GM13976 (cell line): ENCODE measurements around the gene NCOA3.

ENCODE experiments used
- DNase-seq: peaks from one replicate; pipeline ENCODE4 v3.0.0; 2012; ENCODE audit warnings: low spot score
- in situ Hi-C: fragments of 300-500 bp; cut with MboI; formaldehyde crosslinking; loops from one replicate; pipeline ENCODE4 v1.12.0; 2022; ENCODE audit warnings: low sequenced_read_pairs, mixed read lengths, inconsistent platforms; ENCODE audit not compliant: unreplicated experiment
- TF ChIP-seq, protein P1 (sequence below): IDR thresholded peaks from 2 replicates; pipeline ENCODE4 v1.5.1; 2012; ENCODE audit warnings: borderline replicate concordance, mild to moderate bottlenecking; ENCODE audit not compliant: insufficient read depth; ENCODE audit errors: extremely low read depth, missing control alignments, control extremely low read depth

The NCOA3 gene

DNA sequence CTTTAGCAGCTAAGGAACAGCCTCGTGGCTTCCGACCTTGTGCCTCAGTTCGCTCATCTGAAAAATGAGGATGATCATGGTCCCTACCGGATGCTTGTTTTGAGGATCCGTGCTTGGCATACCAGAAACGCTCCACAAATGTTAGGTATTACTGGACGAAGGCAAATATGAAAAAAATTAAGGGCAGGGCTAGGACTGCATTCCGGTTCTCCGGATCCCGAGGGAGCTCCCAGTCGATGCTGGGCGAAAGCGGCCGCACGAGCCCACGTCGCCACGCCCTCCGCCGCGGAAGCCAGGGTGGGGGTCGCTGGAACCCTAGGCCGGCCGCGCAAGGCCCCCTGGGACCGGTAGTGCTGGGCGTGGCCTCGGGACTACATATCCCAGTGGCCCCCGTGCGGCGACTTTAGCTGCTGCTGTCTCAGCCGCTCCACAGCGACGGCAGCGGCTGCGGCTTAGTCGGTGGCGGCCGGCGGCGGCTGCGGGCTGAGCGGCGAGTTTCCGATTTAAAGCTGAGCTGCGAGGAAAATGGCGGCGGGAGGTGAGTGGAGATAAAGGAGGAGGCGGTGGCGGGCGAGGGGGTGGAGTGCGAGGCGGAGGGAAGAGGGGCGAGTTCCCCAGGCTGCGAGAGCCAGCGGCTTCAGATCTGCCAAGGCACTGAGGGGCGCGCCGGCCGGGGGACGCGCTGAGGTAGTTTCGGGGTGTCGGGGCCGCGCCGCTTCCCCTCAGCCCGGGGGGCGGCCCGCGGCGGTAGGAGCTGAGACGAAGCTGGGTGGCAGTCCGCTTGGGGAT lies at the start of gene NCOA3:
Gene NCOA3, plus strand, starts transcription at position 406 of the 789 bp plus-strand sequence. CDS start 120,361 bp downstream, outside the sequence.
- TF ChIP-seq, protein P1, sequence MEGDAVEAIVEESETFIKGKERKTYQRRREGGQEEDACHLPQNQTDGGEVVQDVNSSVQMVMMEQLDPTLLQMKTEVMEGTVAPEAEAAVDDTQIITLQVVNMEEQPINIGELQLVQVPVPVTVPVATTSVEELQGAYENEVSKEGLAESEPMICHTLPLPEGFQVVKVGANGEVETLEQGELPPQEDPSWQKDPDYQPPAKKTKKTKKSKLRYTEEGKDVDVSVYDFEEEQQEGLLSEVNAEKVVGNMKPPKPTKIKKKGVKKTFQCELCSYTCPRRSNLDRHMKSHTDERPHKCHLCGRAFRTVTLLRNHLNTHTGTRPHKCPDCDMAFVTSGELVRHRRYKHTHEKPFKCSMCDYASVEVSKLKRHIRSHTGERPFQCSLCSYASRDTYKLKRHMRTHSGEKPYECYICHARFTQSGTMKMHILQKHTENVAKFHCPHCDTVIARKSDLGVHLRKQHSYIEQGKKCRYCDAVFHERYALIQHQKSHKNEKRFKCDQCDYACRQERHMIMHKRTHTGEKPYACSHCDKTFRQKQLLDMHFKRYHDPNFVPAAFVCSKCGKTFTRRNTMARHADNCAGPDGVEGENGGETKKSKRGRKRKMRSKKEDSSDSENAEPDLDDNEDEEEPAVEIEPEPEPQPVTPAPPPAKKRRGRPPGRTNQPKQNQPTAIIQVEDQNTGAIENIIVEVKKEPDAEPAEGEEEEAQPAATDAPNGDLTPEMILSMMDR, result peak; percentile 40
- DNase-seq, result peak; percentile 92
- in situ Hi-C loops, result no loop called here

GRCh38 chr20:47452736-47453161 lies 48.9 kb upstream of the NCOA3 start:
- no peak for DNase-seq
- TF ChIP-seq, protein P1, result no peak
- in situ Hi-C loops, result no loop called here

- in situ Hi-C loops, result no loop called here
- peak; percentile 74 for DNase-seq
- TF ChIP-seq, protein P1, result no peak
Measured at GRCh38 chr20:47453167-47453782, 48.4 kb upstream of the NCOA3 start.

DNA sequence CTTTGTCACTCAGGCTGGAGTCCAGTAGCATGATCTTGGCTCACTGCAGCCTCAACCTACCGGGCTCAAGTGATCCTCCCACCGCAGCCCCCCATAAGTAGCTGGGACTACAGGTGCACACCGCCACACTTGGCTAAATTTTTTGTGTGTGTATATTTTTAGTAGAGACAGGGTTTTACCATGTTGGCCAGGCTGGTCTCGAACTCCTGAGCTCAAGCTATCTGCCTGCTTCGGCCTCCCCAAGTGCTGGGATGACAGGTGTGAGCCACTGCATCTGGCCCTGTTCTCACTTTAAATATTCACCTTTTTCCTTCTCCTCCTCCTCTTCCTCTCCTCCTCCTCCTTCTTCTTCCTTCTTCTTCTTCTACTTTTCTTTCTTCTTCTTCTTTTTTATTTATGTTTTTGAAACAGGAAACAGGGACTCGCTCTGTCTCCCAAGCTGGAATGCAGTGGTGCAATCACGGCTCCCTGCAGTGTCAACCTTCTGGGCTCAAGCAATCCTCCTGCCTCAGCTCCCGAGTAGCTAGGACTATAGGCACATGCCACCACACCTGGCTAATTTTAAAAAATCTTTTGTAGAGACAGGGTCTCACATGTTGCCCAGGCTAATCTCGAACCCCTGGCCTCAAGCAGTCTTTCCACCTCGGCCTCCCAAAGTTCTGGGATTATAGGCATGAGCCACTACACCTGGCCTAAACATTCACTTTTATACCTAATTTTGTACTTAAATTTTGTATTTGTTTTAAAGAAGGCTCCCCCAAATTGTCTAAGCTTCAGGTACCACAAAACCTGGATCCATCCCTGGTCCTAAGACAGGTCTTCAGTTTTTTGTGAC lies 47.2 kb upstream of the NCOA3 start:
- no peak for DNase-seq
- in situ Hi-C loops, result no loop called here
- TF ChIP-seq, protein P1, result no peak

DNA sequence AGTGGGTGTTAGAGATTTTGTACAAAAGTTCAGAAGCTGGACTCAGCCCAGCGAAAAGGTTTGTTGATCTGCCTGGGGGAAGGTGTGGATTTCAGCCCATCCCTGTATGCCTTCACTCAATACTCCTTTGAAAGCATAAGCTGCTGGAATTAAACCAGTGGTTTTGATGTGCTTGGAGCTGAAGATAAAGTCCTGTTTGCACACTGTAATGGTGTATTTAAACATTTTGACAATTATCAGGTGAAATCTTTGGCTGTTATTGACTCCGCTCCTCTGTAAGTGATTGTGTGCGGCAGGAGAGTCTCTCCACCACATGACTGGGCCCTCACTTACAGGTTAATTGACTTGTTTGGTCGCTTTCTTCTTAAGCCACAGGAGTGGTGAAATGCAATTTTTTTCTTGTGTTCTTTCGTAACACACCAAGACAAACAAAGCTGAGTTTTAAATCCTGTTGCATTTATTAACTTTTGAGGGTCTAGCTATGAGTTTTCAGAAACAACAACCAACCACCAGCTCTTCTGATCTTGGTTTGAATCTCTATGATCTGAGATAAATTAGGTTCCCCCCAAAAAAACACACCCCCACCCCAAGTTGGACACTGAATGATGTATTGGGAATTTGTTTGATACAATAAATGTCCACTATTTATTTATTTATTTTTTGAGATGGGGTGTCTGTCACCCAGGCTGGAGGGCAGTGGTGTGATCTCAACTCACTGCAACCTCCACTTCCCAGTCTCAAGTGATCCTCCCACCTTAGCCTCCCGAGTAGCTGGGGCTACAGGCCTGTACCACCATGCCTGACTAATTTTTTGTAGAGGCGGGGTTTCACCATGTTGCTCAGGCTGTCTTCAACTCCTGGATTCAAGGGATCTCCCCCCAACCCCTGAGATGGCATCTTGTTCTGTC lies 46.3 kb upstream of the NCOA3 start:
- no peak for DNase-seq
- TF ChIP-seq, protein P1, result no peak
- in situ Hi-C loops, result no loop called here
